Hepatocyte (in vitro differentiated cells): ENCODE data around the gene DSTN. TPM values are rescaled to one million over a fixed set of nuclear protein-coding genes. Genes with fewer than 3 reads are reported as not detected.
"Not testable (repeated sequence)": the region's sequence is repeated elsewhere in the genome, so short reads cannot be mapped to it uniquely, and the experiment has no call there.

Experiments used
- DNase-seq: peaks from one replicate; pipeline ENCODE4 v3.0.0-alpha.2; 2016; ENCODE audit warnings: low spot score
- H2AFZ ChIP-seq: fragments of 200-600 bp; sonication (generic); 2 replicates; pipeline ENCODE4 v1.6.0; 2016; ENCODE audit warnings: antibody characterized with exemption, mild to moderate bottlenecking
- H3K27ac ChIP-seq: fragments of 200-600 bp; sonication (generic); 2 replicates; pipeline ENCODE4 v1.5.1; 2016; ENCODE audit warnings: mild to moderate bottlenecking
- H3K27me3 ChIP-seq: fragments of 200-600 bp; sonication (generic); 2 replicates; pipeline ENCODE4 v1.6.1; 2016
- H3K36me3 ChIP-seq: fragments of 200-600 bp; sonication (generic); replicated peaks from 2 replicates; pipeline ENCODE4 v1.5.1; 2016; ENCODE audit warnings: low read depth; ENCODE audit not compliant: insufficient read depth
- H3K4me1 ChIP-seq: fragments of 200-600 bp; sonication (generic); 2 replicates; pipeline ENCODE4 v1.5.1; 2016; ENCODE audit warnings: mild to moderate bottlenecking, moderate library complexity; ENCODE audit not compliant: insufficient read depth
- H3K4me2 ChIP-seq: fragments of 200-600 bp; sonication (generic); 2 replicates; pipeline ENCODE4 v1.6.0; 2016
- H3K4me3 ChIP-seq: fragments of 200-600 bp; sonication (generic); 2 replicates; pipeline ENCODE4 v1.5.1; 2016; ENCODE audit warnings: mild to moderate bottlenecking
- H3K79me2 ChIP-seq: fragments of 200-600 bp; sonication (generic); 2 replicates; pipeline ENCODE4 v1.6.0; 2017; ENCODE audit warnings: mild to moderate bottlenecking
- H3K9me2 ChIP-seq: fragments of 200-600 bp; sonication (generic); replicated peaks from 2 replicates; pipeline ENCODE4 v1.6.0; 2017; ENCODE audit warnings: mild to moderate bottlenecking; ENCODE audit not compliant: insufficient read depth
- H3K9me3 ChIP-seq: fragments of 200-600 bp; sonication (generic); 2 replicates; pipeline ENCODE4 v1.5.1; 2016; ENCODE audit warnings: low read depth, mild to moderate bottlenecking
- H4K20me1 ChIP-seq: fragments of 200-600 bp; sonication (generic); 2 replicates; pipeline ENCODE4 v1.6.0; 2016; ENCODE audit warnings: mild to moderate bottlenecking; ENCODE audit not compliant: insufficient read depth, poor library complexity, severe bottlenecking
- EZH2 ChIP-seq: fragments of 200-600 bp; sonication (generic); IDR thresholded peaks from 2 replicates; pipeline ENCODE4 v1.6.1; 2016; ENCODE audit warnings: antibody characterized with exemption, mild to moderate bottlenecking, borderline replicate concordance
- EZH2phosphoT487 ChIP-seq: fragments of 200-600 bp; sonication (generic); IDR thresholded peaks from one replicate; pipeline ENCODE4 v1.6.1; 2018; ENCODE audit warnings: antibody characterized with exemption, mild to moderate bottlenecking, low read depth, moderate library complexity; ENCODE audit not compliant: unreplicated experiment, severe bottlenecking
- WGBS: methylation state at CpG from one replicate; pipeline ENCODE4 v1.1.6; 2016; ENCODE audit warnings: low lambda C conversion rate; ENCODE audit errors: missing lambda C conversion rate; 5-methylcytosine and 5-hydroxymethylcytosine counted together
- polyA plus RNA-seq: library from polyadenylated mRNA; unstranded; fragments of >200 nt; fragmentation: Nextera tagmentation; extraction: Ambion mirVana; gene quantifications from 2 replicates; pipeline ENCODE4 v1.2.1, GENCODE V29; 2016
- total RNA-seq: library from RNA; depleted of rRNA; stranded (reverse); fragments of >200 nt; gene quantifications from 2 replicates; pipeline ENCODE4 v1.2.3, GENCODE V29; 2014
- TF ChIP-seq, protein P1 (sequence below): fragments of 200-600 bp; sonication (generic); IDR thresholded peaks from 2 replicates; pipeline ENCODE4 v1.5.1; 2016; ENCODE audit warnings: antibody characterized with exemption, mild to moderate bottlenecking; ENCODE audit not compliant: poor library complexity

The DSTN gene
- total and polyA plus RNA-seq, 2 experiments from 2014 or later = 342 to 352 TPM

DNA sequence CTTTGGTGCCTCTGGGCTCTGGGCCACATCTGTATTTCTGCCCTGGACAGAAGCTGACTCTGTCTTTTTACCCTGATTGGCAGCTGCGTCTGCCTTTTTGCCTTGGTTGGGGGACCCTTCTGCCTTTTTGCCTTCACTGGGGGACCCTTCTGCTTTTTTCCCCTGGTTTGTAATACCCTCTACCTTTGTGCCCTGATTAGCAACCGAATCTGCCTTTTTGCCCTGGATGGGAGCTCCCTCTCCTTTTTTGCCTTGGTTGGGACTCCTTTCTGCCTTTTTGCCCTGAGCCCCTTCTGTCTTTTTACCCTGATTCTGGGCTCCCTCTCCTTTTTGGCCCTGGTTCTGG is 88.7 kb downstream of the DSTN start:
- no peaks in the 10 kb centered on the region for H3K36me3 ChIP-seq
- H3K9me2 ChIP-seq = no peaks in the 10 kb centered on the region
- H3K9me3 ChIP-seq = no peaks in the 10 kb centered on the region
- DNase-seq = no peak
- H3K4me1 ChIP-seq = peaks cover 20% of the 10 kb centered on the region
- H4K20me1 ChIP-seq = peaks cover 96% of the 10 kb centered on the region
- 92% methylated on average over 2 of the region's 2 CpGs for WGBS
- no peak overlapping the region for H3K4me3 ChIP-seq
- no peaks in the 10 kb centered on the region for H3K27me3 ChIP-seq
- no peak overlapping the region for H3K27ac ChIP-seq
- H3K79me2 ChIP-seq = peaks cover 100% of the 10 kb centered on the region
- no peak overlapping the region for H2AFZ ChIP-seq
- TF ChIP-seq EZH2 = no peak
- TF ChIP-seq EZH2phosphoT487 = no peak
- TF ChIP-seq, protein P1, sequence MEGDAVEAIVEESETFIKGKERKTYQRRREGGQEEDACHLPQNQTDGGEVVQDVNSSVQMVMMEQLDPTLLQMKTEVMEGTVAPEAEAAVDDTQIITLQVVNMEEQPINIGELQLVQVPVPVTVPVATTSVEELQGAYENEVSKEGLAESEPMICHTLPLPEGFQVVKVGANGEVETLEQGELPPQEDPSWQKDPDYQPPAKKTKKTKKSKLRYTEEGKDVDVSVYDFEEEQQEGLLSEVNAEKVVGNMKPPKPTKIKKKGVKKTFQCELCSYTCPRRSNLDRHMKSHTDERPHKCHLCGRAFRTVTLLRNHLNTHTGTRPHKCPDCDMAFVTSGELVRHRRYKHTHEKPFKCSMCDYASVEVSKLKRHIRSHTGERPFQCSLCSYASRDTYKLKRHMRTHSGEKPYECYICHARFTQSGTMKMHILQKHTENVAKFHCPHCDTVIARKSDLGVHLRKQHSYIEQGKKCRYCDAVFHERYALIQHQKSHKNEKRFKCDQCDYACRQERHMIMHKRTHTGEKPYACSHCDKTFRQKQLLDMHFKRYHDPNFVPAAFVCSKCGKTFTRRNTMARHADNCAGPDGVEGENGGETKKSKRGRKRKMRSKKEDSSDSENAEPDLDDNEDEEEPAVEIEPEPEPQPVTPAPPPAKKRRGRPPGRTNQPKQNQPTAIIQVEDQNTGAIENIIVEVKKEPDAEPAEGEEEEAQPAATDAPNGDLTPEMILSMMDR = no peak
- H3K4me2 ChIP-seq = no peak overlapping the region

DNA sequence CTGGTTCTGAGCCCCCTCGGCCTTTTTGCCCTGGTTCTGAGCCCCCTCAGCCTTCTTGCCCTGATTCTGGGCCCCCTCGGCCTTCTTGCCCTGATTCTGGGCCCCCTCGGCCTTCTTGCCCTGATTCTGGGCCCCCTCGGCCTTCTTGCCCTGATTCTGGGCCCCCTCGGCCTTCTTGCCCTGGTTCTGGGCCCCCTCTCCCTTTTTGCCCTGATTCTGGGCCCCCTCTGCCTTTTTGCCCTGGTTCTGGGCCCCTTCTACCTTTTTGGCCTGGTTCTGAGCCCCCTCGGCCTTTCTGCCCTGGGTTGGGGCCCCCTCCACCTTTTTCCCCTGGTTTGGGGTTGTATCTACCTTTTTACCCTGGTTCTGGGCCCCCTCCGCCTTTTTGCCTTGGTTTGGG is 89.5 kb downstream of the DSTN start:
- H3K79me2 ChIP-seq = peaks cover 100% of the 10 kb centered on the region
- H3K9me2 ChIP-seq, H3K4me3 ChIP-seq, DNase-seq, H2AFZ ChIP-seq, H3K27me3 ChIP-seq, H3K9me3 ChIP-seq, H3K4me2 ChIP-seq, H3K36me3 ChIP-seq: not testable (repeated sequence)
- peak overlapping the region; percentile 52 for H3K27ac ChIP-seq
- 100% methylated on average over 3 of the region's 7 CpGs for WGBS
- peaks cover 96% of the 10 kb centered on the region for H4K20me1 ChIP-seq
- H3K4me1 ChIP-seq = peaks cover 20% of the 10 kb centered on the region

Other genes starting within 250 kb of the DSTN start
- 2.0 and 2.4 TPM in 2 replicates for gene BFSP1, start 38.7 kb upstream of the DSTN start, total RNA-seq
- 0.12 and 2.3 TPM in 2 replicates for gene BFSP1, start 38.7 kb upstream of the DSTN start, polyA plus RNA-seq
- 182 and 193 TPM in 2 replicates for gene RRBP1, start 112.2 kb downstream of the DSTN start, total RNA-seq
- 242 and 274 TPM in 2 replicates for gene RRBP1, start 112.2 kb downstream of the DSTN start, polyA plus RNA-seq
- gene BANF2, start 129.9 kb downstream of the DSTN start, total RNA-seq = not detected in 2 replicates
- gene BANF2, start 129.9 kb downstream of the DSTN start, polyA plus RNA-seq = not detected in 2 replicates